ENCODE measurements around the gene ATXN1. TPM values are rescaled to one million over a fixed set of nuclear protein-coding genes. Genes with fewer than 3 reads are reported as not detected.

Gene ATXN1
- total and polyA plus RNA-seq, 2 experiments from 2014 or later, result 14.2 to 20.1 TPM

DNA sequence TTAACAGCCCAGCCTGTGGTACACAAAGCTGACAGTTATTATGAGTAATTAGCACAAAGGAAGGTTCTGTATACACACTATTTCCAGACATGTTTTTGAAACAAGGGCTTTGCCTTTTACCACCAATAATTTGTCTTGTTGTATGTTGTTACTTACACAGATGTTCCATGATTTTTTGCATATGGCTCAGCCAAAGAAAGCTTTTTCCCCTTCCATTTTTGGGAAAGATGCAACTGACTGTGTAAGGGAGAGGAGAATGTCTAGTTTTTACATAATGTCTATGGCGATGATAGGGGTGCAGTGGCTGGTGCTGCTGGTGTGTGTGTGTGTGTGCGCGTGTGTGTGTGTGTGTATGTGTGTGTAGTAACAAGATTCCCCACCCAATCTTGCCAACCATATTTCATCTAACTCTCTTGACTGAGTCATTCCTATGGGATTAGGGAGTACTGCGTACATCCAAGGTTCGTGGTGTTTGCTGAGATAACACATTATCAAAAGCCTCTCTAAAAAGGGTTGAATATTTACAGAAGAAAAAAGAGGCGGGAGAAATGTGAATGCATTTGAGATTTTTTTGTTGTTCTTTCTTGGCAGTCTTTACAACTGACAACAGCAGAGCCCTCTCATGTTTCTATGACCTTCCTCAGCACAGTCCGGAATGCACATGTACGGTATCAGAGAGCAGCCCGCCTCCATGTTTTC, 330.7 kb downstream of the ATXN1 start:
- Histone ChIP-seq H2AFZ (no peak overlapping the region), H3K27ac (no peak overlapping the region), H3K4me2 (ENCODE audit: unreplicated experiment) (no peak overlapping the region), H3K4me3 (no peak overlapping the region), H3K9ac (no peak overlapping the region), H3K27me3 (replicated peaks; ENCODE audit: insufficient read depth) (no peaks in the 10 kb centered on the region), H4K20me1 (ENCODE audit: insufficient read depth) (no peaks in the 10 kb centered on the region), H3F3A (ENCODE audit: insufficient read depth) (peaks cover 16% of the 10 kb centered on the region), H3K4me1 (ENCODE audit: insufficient read depth) (peaks cover 25% of the 10 kb centered on the region), H3K36me3 (ENCODE audit: low read depth) (no peaks in the 10 kb centered on the region), H3K9me2 (ENCODE audit: insufficient read depth) (no peaks in the 10 kb centered on the region), H3K9me3 (ENCODE audit: low read depth) (no peaks in the 10 kb centered on the region), H3K79me2 (ENCODE audit: insufficient read depth) (peaks cover 7% of the 10 kb centered on the region; the same call in 1 of the 2 replicates)
- 76 to 77% methylated on average over 9 of the region's 9 CpGs for WGBS, 2 experiments (ENCODE audit: low coverage in 1 of 2, low lambda C conversion rate in 2 of 2, missing lambda C conversion rate in 2 of 2)
- TF ChIP-seq EZH2 (IDR thresholded peaks at IDR 0.05; ENCODE audit: insufficient read depth, poor library complexity, severe bottlenecking), result no peak
- no peak for TF ChIP-seq EZH2phosphoT487 (IDR thresholded peaks at IDR 0.05; ENCODE audit: insufficient read depth, low read depth)
- in situ Hi-C loops (cut with MboI), result no loop called here
- no peak for DNase-seq

- Histone ChIP-seq H3K79me2 (ENCODE audit: insufficient read depth) (peaks cover 7% of the 10 kb centered on the region; the same call in 1 of the 2 replicates), H3K9me2 (ENCODE audit: insufficient read depth) (no peaks in the 10 kb centered on the region), H3K9ac (no peak overlapping the region), H3K4me2 (ENCODE audit: unreplicated experiment) (no peak overlapping the region), H3K4me3 (no peak overlapping the region), H3K27ac (no peak overlapping the region), H3F3A (ENCODE audit: insufficient read depth) (peaks cover 16% of the 10 kb centered on the region), H4K20me1 (ENCODE audit: insufficient read depth) (no peaks in the 10 kb centered on the region), H3K9me3 (ENCODE audit: low read depth) (no peaks in the 10 kb centered on the region), H3K4me1 (ENCODE audit: insufficient read depth) (peaks cover 23% of the 10 kb centered on the region), H3K36me3 (ENCODE audit: low read depth) (no peaks in the 10 kb centered on the region), H3K27me3 (replicated peaks; ENCODE audit: insufficient read depth) (no peaks in the 10 kb centered on the region), H2AFZ (no peak overlapping the region)
- TF ChIP-seq EZH2 (IDR thresholded peaks at IDR 0.05; ENCODE audit: insufficient read depth, poor library complexity, severe bottlenecking) (no peak), EZH2phosphoT487 (IDR thresholded peaks at IDR 0.05; ENCODE audit: insufficient read depth, low read depth) (no peak)
- in situ Hi-C loops (cut with MboI), result no loop called here
- no peak for DNase-seq
- WGBS, 2 experiments (ENCODE audit: low coverage in 1 of 2, low lambda C conversion rate in 2 of 2, missing lambda C conversion rate in 2 of 2), result 97 to 98% methylated on average over 10 of the region's 10 CpGs
Observed at GRCh38 chr6:16429669-16430068, 331.6 kb downstream of the ATXN1 start.

DNA sequence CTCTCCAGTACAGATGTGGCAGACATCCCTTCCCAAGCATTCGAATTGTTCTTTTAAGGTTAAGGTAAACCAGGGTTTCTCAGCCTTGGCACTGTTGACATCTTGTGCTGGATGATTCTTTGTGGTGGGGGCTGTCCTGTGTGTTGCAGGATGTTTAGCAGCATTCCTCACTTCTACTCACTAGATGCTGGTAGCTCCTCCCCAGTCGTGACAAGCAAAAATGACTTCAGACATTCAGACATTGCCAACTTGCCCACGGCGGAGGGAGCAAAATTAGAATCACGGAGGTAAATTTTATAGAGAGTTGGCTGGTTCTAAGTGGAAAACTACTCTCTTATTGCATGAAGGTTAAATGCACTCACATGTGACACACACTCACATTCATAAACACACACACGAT, 334.1 kb downstream of the ATXN1 start:
- no peak overlapping the region for H3K9ac ChIP-seq
- no peak overlapping the region for H3K27ac ChIP-seq
- in situ Hi-C loops (cut with MboI), result no loop called here
- no peak for TF ChIP-seq EZH2 (IDR thresholded peaks at IDR 0.05; ENCODE audit: insufficient read depth, poor library complexity, severe bottlenecking)
- no peak for TF ChIP-seq EZH2phosphoT487 (IDR thresholded peaks at IDR 0.05; ENCODE audit: insufficient read depth, low read depth)
- peaks cover 7% of the 10 kb centered on the region; the same call in 1 of the 2 replicates for H3K79me2 ChIP-seq (ENCODE audit: insufficient read depth)
- DNase-seq, result no peak
- no peak overlapping the region for H3K4me2 ChIP-seq (ENCODE audit: unreplicated experiment)
- no peak overlapping the region for H3K4me3 ChIP-seq
- H3K9me3 ChIP-seq (ENCODE audit: low read depth), result no peaks in the 10 kb centered on the region
- 98% methylated on average over 6 of the region's 6 CpGs for WGBS, 2 experiments (ENCODE audit: low coverage in 1 of 2, low lambda C conversion rate in 2 of 2, missing lambda C conversion rate in 2 of 2)
- H2AFZ ChIP-seq, result no peak overlapping the region
- no peaks in the 10 kb centered on the region for H3K36me3 ChIP-seq (ENCODE audit: low read depth)
- H4K20me1 ChIP-seq (ENCODE audit: insufficient read depth), result no peaks in the 10 kb centered on the region
- H3F3A ChIP-seq (ENCODE audit: insufficient read depth), result peaks cover 10% of the 10 kb centered on the region
- no peaks in the 10 kb centered on the region for H3K27me3 ChIP-seq (replicated peaks; ENCODE audit: insufficient read depth)
- no peaks in the 10 kb centered on the region for H3K9me2 ChIP-seq (ENCODE audit: insufficient read depth)
- H3K4me1 ChIP-seq (ENCODE audit: insufficient read depth), result peaks cover 6% of the 10 kb centered on the region; the same call in 1 of the 2 replicates

GRCh38 chr6:16425881-16426615, 335.2 kb downstream of the ATXN1 start:
- Histone ChIP-seq H3K79me2 (ENCODE audit: insufficient read depth) (peaks cover 7% of the 10 kb centered on the region; the same call in 1 of the 2 replicates), H3K4me2 (ENCODE audit: unreplicated experiment) (no peak overlapping the region), H3F3A (ENCODE audit: insufficient read depth) (no peaks in the 10 kb centered on the region), H3K4me1 (ENCODE audit: insufficient read depth) (peaks cover 4% of the 10 kb centered on the region), H4K20me1 (ENCODE audit: insufficient read depth) (no peaks in the 10 kb centered on the region), H3K27me3 (replicated peaks; ENCODE audit: insufficient read depth) (no peaks in the 10 kb centered on the region), H3K36me3 (ENCODE audit: low read depth) (no peaks in the 10 kb centered on the region), H3K9ac (no peak overlapping the region), H3K27ac (no peak overlapping the region), H3K4me3 (no peak overlapping the region), H3K9me3 (ENCODE audit: low read depth) (no peaks in the 10 kb centered on the region), H3K9me2 (ENCODE audit: insufficient read depth) (no peaks in the 10 kb centered on the region), H2AFZ (no peak overlapping the region)
- WGBS, 2 experiments (ENCODE audit: low coverage in 1 of 2, low lambda C conversion rate in 2 of 2, missing lambda C conversion rate in 2 of 2), result 95 to 97% methylated on average over 4 of the region's 4 CpGs
- DNase-seq, result no peak
- TF ChIP-seq EZH2phosphoT487 (IDR thresholded peaks at IDR 0.05; ENCODE audit: insufficient read depth, low read depth), result no peak
- TF ChIP-seq EZH2 (IDR thresholded peaks at IDR 0.05; ENCODE audit: insufficient read depth, poor library complexity, severe bottlenecking), result no peak
- in situ Hi-C loops (cut with MboI), result no loop called here

Data from GM23248 (cell line).